H1 (cell line): ENCODE measurements around the gene UBAP2. TPM values are rescaled to one million over a fixed set of nuclear protein-coding genes. Genes with fewer than 3 reads are reported as not detected.
A peak's percentile ranks its signal among the peaks of the same experiment; 100 is the strongest.

Source experiments
- BACH1 ChIP-seq: IDR thresholded peaks from 2 replicates; pipeline ENCODE4 v1.6.1; 2012; ENCODE audit warnings: low read length, improper control_type of control experiment
- CBX8 ChIP-seq: fragments of 300-800, 300-1000 bp; sonication (generic); IDR thresholded peaks from 2 replicates; pipeline ENCODE4 v1.7.1; 2016; ENCODE audit warnings: low read depth, low read length, borderline replicate concordance
- KDM5A ChIP-seq: fragments of 200-600 bp; IDR thresholded peaks from 2 replicates; pipeline ENCODE4 v1.7.1; 2012; ENCODE audit warnings: mild to moderate bottlenecking, low read length, inconsistent platforms, mixed read lengths
- MAFK ChIP-seq: IDR thresholded peaks from 2 replicates; pipeline ENCODE4 v1.6.1; 2012; ENCODE audit warnings: low read depth, mild to moderate bottlenecking, improper control_type of control experiment, low read length
- RXRA ChIP-seq: IDR thresholded peaks from 2 replicates; pipeline ENCODE4 v1.6.1; 2011; ENCODE audit warnings: low read depth, mild to moderate bottlenecking, low read length, moderate library complexity; ENCODE audit not compliant: insufficient read depth
- TAF1 ChIP-seq: IDR thresholded peaks from 2 replicates; pipeline ENCODE4 v1.6.1; 2011; ENCODE audit warnings: mild to moderate bottlenecking, low read depth, low read length
- polyA plus RNA-seq, 7 experiments: library from polyadenylated mRNA; depleted of rRNA in 3 of 7; stranded (reverse) in 5 of 7; unstranded in 2 of 7; fragments of >200 nt in 5 of 7; fragments of 200-250 nt in 2 of 7; gene quantifications; 1 replicate in 5 of 7; 2 replicates in 1 of 7; 4 replicates in 1 of 7; pipeline versions ENCODE4 v1.2.1 to v1.2.3, GENCODE V29; 2011 to 2013; ENCODE audit warnings: missing spikeins in 2 of 7, mixed read lengths in 2 of 7
- total RNA-seq: library from RNA; stranded (reverse); fragmentation: NEBNext Ultra II Directional; extraction: Animal tissue kit (Norgen Biotek cat#: 25700); gene quantifications from 2 replicates; pipeline ENCODE4 v1.2.1, GENCODE V29; 2021
- TF ChIP-seq, protein P1 (sequence below): fragments of 300-600 bp; sonication (generic); IDR thresholded peaks from 2 replicates; pipeline ENCODE4 v1.7.1; 2012; ENCODE audit warnings: low read length, moderate library complexity, mild to moderate bottlenecking, inconsistent platforms; ENCODE audit not compliant: insufficient replicate concordance

Gene UBAP2
- total and polyA plus RNA-seq, 2 of the 8 experiments (the other 6 are each of a cell fraction or from before 2014, with no cell fraction given): 75.0 to 81.4 TPM

DNA sequence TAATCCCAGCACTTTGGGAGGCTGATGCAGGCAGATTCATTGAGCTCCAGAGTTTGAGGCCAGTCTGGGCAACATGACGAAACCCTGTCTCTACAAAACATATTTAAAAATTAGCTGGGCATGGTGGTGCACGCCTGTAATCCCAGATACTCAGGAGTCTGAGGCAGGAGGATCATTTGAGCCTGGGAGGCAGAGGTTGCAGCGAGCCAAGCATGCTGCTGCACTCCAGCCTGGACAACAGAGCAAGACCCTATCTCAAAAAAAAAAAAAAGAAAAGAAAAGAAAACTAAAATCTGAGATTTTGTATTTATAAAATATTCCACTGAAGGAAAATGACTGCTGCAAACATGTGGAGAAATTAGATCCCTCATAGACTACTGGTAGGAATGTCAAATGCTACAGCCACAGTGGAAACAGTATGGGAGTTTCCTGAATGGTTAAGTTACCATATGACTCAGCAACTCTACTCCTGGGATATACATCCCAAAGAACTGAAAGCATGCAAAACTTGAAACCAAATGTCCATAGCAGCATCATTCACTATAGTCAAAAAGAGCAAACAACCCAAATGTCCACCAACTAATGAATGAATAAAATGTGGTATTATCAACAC is 106.1 kb downstream of the UBAP2 start (continued):
- TF ChIP-seq, protein P1, sequence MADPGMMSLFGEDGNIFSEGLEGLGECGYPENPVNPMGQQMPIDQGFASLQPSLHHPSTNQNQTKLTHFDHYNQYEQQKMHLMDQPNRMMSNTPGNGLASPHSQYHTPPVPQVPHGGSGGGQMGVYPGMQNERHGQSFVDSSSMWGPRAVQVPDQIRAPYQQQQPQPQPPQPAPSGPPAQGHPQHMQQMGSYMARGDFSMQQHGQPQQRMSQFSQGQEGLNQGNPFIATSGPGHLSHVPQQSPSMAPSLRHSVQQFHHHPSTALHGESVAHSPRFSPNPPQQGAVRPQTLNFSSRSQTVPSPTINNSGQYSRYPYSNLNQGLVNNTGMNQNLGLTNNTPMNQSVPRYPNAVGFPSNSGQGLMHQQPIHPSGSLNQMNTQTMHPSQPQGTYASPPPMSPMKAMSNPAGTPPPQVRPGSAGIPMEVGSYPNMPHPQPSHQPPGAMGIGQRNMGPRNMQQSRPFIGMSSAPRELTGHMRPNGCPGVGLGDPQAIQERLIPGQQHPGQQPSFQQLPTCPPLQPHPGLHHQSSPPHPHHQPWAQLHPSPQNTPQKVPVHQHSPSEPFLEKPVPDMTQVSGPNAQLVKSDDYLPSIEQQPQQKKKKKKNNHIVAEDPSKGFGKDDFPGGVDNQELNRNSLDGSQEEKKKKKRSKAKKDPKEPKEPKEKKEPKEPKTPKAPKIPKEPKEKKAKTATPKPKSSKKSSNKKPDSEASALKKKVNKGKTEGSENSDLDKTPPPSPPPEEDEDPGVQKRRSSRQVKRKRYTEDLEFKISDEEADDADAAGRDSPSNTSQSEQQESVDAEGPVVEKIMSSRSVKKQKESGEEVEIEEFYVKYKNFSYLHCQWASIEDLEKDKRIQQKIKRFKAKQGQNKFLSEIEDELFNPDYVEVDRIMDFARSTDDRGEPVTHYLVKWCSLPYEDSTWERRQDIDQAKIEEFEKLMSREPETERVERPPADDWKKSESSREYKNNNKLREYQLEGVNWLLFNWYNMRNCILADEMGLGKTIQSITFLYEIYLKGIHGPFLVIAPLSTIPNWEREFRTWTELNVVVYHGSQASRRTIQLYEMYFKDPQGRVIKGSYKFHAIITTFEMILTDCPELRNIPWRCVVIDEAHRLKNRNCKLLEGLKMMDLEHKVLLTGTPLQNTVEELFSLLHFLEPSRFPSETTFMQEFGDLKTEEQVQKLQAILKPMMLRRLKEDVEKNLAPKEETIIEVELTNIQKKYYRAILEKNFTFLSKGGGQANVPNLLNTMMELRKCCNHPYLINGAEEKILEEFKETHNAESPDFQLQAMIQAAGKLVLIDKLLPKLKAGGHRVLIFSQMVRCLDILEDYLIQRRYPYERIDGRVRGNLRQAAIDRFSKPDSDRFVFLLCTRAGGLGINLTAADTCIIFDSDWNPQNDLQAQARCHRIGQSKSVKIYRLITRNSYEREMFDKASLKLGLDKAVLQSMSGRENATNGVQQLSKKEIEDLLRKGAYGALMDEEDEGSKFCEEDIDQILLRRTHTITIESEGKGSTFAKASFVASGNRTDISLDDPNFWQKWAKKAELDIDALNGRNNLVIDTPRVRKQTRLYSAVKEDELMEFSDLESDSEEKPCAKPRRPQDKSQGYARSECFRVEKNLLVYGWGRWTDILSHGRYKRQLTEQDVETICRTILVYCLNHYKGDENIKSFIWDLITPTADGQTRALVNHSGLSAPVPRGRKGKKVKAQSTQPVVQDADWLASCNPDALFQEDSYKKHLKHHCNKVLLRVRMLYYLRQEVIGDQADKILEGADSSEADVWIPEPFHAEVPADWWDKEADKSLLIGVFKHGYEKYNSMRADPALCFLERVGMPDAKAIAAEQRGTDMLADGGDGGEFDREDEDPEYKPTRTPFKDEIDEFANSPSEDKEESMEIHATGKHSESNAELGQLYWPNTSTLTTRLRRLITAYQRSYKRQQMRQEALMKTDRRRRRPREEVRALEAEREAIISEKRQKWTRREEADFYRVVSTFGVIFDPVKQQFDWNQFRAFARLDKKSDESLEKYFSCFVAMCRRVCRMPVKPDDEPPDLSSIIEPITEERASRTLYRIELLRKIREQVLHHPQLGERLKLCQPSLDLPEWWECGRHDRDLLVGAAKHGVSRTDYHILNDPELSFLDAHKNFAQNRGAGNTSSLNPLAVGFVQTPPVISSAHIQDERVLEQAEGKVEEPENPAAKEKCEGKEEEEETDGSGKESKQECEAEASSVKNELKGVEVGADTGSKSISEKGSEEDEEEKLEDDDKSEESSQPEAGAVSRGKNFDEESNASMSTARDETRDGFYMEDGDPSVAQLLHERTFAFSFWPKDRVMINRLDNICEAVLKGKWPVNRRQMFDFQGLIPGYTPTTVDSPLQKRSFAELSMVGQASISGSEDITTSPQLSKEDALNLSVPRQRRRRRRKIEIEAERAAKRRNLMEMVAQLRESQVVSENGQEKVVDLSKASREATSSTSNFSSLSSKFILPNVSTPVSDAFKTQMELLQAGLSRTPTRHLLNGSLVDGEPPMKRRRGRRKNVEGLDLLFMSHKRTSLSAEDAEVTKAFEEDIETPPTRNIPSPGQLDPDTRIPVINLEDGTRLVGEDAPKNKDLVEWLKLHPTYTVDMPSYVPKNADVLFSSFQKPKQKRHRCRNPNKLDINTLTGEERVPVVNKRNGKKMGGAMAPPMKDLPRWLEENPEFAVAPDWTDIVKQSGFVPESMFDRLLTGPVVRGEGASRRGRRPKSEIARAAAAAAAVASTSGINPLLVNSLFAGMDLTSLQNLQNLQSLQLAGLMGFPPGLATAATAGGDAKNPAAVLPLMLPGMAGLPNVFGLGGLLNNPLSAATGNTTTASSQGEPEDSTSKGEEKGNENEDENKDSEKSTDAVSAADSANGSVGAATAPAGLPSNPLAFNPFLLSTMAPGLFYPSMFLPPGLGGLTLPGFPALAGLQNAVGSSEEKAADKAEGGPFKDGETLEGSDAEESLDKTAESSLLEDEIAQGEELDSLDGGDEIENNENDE: no peak
- TF ChIP-seq CBX8 (no peak), KDM5A (no peak), RXRA (no peak), TAF1 (no peak), BACH1 (0 out of 2 replicates have a peak, but pooled peaks have one; percentile 17), MAFK (0 out of 2 replicates have a peak, but pooled peaks have one; percentile 18)
